GM10248 (cell line): ENCODE data around the gene METTL16.
"Not testable (repeated sequence)": the region's sequence is repeated elsewhere in the genome, so short reads cannot be mapped to it uniquely, and the experiment has no call there.

ENCODE experiments used
- CTCF ChIA-PET: fragments of 300-600 bp; sonication (Branson Sonifier 250); formaldehyde crosslinking; extraction: SDS; loops from one replicate; lab custom pipeline; 2021; ENCODE audit warnings: antibody characterized with exemption; lab: Yijun Ruan, JAX
- POLR2A ChIA-PET: fragments of 350-650 bp; sonication (Branson Sonifier 250); formaldehyde crosslinking; extraction: SDS; loops from one replicate; lab custom pipeline; 2020; ENCODE audit warnings: antibody characterized with exemption; lab: Yijun Ruan, JAX
- DNase-seq: peaks from one replicate; pipeline ENCODE4 v3.0.0; 2012; ENCODE audit errors: extremely low spot score
- CTCF ChIP-seq: IDR thresholded peaks from 2 replicates; pipeline ENCODE4 v1.5.1; 2012; ENCODE audit warnings: mild to moderate bottlenecking, low read depth; ENCODE audit errors: extremely low read depth, missing control alignments, control extremely low read depth

METTL16 gene

GRCh38 chr17:2511462-2512369 is at the start of gene METTL16:
METTL16 (minus strand) TSS chr17:2511888; CDS start chr17:2502331, 9,557 bp downstream.
- no peak for TF ChIP-seq CTCF
- ChIA-PET POLR2A (no interaction called here), CTCF (interaction anchor here (0.7 to 1.6 kb wide), 3 partner anchors 24 to 129 kb away, joined by 3 to 4 read pairs (median 3); no protein-coding TSS in a partner anchor)
- DNase-seq: peak; percentile 97

- CTCF ChIA-PET: no interaction called here
- POLR2A ChIA-PET: no interaction called here
- no peak for DNase-seq
- TF ChIP-seq CTCF: no peak
Measured at GRCh38 chr17:2560658-2561057, 49.0 kb upstream of the METTL16 start.

- ChIA-PET CTCF (no interaction called here), POLR2A (no interaction called here)
- DNase-seq: no peak
- no peak for TF ChIP-seq CTCF
Measured at GRCh38 chr17:2551928-2552327, 40.2 kb upstream of the METTL16 start.

- POLR2A ChIA-PET: no interaction called here
- TF ChIP-seq CTCF: no peak
- no peak for DNase-seq
- CTCF ChIA-PET: interaction anchor here (0.6 kb wide), 1 partner anchor 17 kb away, joined by 3 read pairs; no protein-coding TSS in a partner anchor
Measured at GRCh38 chr17:2551493-2551892, 39.8 kb upstream of the METTL16 start.

- DNase-seq: no peak
- no peak for TF ChIP-seq CTCF
- ChIA-PET CTCF (interaction anchor here (1.6 kb wide), 1 partner anchor 10 kb away, joined by 4 read pairs; no protein-coding TSS in a partner anchor), POLR2A (no interaction called here)
Measured at GRCh38 chr17:2549392-2550211, 37.9 kb upstream of the METTL16 start.

- DNase-seq, CTCF ChIA-PET, POLR2A ChIA-PET: not testable (repeated sequence)
Measured at GRCh38 chr17:2548026-2548425, 36.3 kb upstream of the METTL16 start.
